Left lobe of liver (tissue), 2 donors: ENCODE results near the gene CPB1. TPM values are rescaled to one million over a fixed set of nuclear protein-coding genes. Genes with fewer than 3 reads are reported as not detected.

ENCODE experiments used
- ATAC-seq: fragments of 200-7000 bp; cut with Tn5 transposase; one replicate; pipeline ENCODE4 v1.9.1; 2020; ENCODE audit warnings: mild to moderate bottlenecking, moderate library complexity
- DNase-seq: peaks from one replicate; pipeline ENCODE4 v3.0.0-alpha.2; 2020; ENCODE audit warnings: low spot score
- total RNA-seq: library from RNA; stranded (reverse); gene quantifications from one replicate; pipeline ENCODE4 v1.2.1, GENCODE V29; 2021
- donor health status: DM: no; HTN: no; CAD: no; lungs with moderate emphysema.
- donor health status: DM: no; HTN: yes; CAD: no.

The CPB1 gene
- total RNA-seq, 1 donor from 2014 or later, result 9.3 TPM

- DNase-seq, result no peak
- no peak for ATAC-seq
Observed at GRCh38 chr3:148879256-148879655, 51.6 kb downstream of the CPB1 start.

GRCh38 chr3:148880681-148881080, 53.1 kb downstream of the CPB1 start:
- ATAC-seq (no peak), DNase-seq (no peak)

GRCh38 chr3:148881286-148881685, 53.7 kb downstream of the CPB1 start:
- no peak for ATAC-seq

GRCh38 chr3:148882288-148882687, 54.7 kb downstream of the CPB1 start:
- no peak for DNase-seq
- peak; percentile 30 for ATAC-seq

More at GRCh38 chr3:148881286-148881685, 53.7 kb downstream of the CPB1 start:
- no peak for DNase-seq

- no peak for ATAC-seq
- no peak for DNase-seq
Observed at GRCh38 chr3:148883163-148883562, 55.6 kb downstream of the CPB1 start.

GRCh38 chr3:148884261-148884660, 56.6 kb downstream of the CPB1 start:
- no peak for DNase-seq
- ATAC-seq, result no peak

GRCh38 chr3:148889828-148890227, 62.2 kb downstream of the CPB1 start:
- no peak for DNase-seq
- ATAC-seq, result no peak

- DNase-seq (no peak), ATAC-seq (no peak)
Observed at GRCh38 chr3:148896062-148896461, 68.5 kb downstream of the CPB1 start.

GRCh38 chr3:148901987-148902791, 74.6 kb downstream of the CPB1 start:
- no peak for DNase-seq
- no peak for ATAC-seq

GRCh38 chr3:148903022-148903442, 75.4 kb downstream of the CPB1 start:
- no peak for ATAC-seq
- DNase-seq, result no peak

GRCh38 chr3:148903941-148904340, 76.3 kb downstream of the CPB1 start:
- DNase-seq, result no peak

GRCh38 chr3:148906667-148907066, 79.1 kb downstream of the CPB1 start:
- no peak for DNase-seq
- ATAC-seq, result no peak

More at GRCh38 chr3:148903941-148904340, 76.3 kb downstream of the CPB1 start:
- ATAC-seq, result no peak

Other genes with a start within 250 kb of the CPB1 start
- 25.5 TPM for gene AGTR1, start 129.9 kb upstream of the CPB1 start, total RNA-seq
- 0.25 TPM for gene CPA3, start 37.5 kb downstream of the CPB1 start, total RNA-seq
- 6.6 TPM for gene GYG1, start 163.7 kb downstream of the CPB1 start, total RNA-seq